IMR-90 (cell line): ENCODE measurements around the gene MLLT10. TPM values are rescaled to one million over a fixed set of nuclear protein-coding genes. Genes with fewer than 3 reads are reported as not detected.

Experiments
- ATAC-seq: fragments of 200-7000 bp; cut with Tn5 transposase; 2 replicates; pipeline ENCODE4 v1.9.1; 2020; ENCODE audit warnings: low read depth, mild to moderate bottlenecking, moderate library complexity
- BruUV-seq: library from RNA; stranded (reverse); fragments of 400-500 nt; replicated peaks from 2 replicates; lab custom pipeline; 2021; lab: Mats Ljungman, UMichigan
- CTCF ChIA-PET: fragments of 300-600 bp; formaldehyde crosslinking; extraction: SDS; loops from one replicate; lab custom pipeline; 2021; ENCODE audit warnings: antibody characterized with exemption; lab: Yijun Ruan, JAX
- POLR2A ChIA-PET: fragments of 300-600 bp; sonication (Branson Sonifier 250); formaldehyde crosslinking; loops from one replicate; lab custom pipeline; 2022; ENCODE audit warnings: antibody characterized with exemption; ENCODE audit not compliant: unreplicated experiment; lab: Charles Lee
- DNase-seq: peaks from one replicate; pipeline ENCODE4 v3.0.0; 2013
- H2AFZ ChIP-seq: replicated peaks from 2 replicates; pipeline ENCODE3; 2013; ENCODE audit warnings: low read length, mild to moderate bottlenecking; ENCODE audit not compliant: poor library complexity
- H2AK5ac ChIP-seq: 2 replicates; pipeline ENCODE4 v1.6.1; 2013; ENCODE audit warnings: low read depth, low read length, inconsistent platforms
- H2AK9ac ChIP-seq: replicated peaks from 2 replicates; pipeline ENCODE3; 2013; ENCODE audit warnings: mild to moderate bottlenecking, low read depth, low read length, moderate library complexity; ENCODE audit not compliant: poor library complexity
- H2BK120ac ChIP-seq: 2 replicates; pipeline ENCODE4 v1.6.1; 2013; ENCODE audit warnings: low read depth, low read length, inconsistent platforms
- H2BK15ac ChIP-seq: 3 replicates; pipeline ENCODE4 v1.6.1; 2013; ENCODE audit warnings: low read depth, low read length, inconsistent platforms
- H2BK20ac ChIP-seq: 2 replicates; pipeline ENCODE4 v1.6.1; 2013; ENCODE audit warnings: low read depth, mild to moderate bottlenecking, inconsistent platforms, low read length, moderate library complexity
- H2BK5ac ChIP-seq: 2 replicates; pipeline ENCODE4 v1.6.1; 2013; ENCODE audit warnings: mild to moderate bottlenecking, low read depth, low read length, inconsistent platforms; ENCODE audit not compliant: poor library complexity, severe bottlenecking
- H3K14ac ChIP-seq: replicated peaks from 2 replicates; pipeline ENCODE4 v1.6.1; 2013; ENCODE audit warnings: low read depth, low read length, inconsistent platforms
- H3K18ac ChIP-seq: 2 replicates; pipeline ENCODE4 v1.6.1; 2013; ENCODE audit warnings: low read depth, low read length, control low read depth
- H3K23ac ChIP-seq: 2 replicates; pipeline ENCODE4 v1.6.1; 2013; ENCODE audit warnings: low read depth, low read length, inconsistent platforms
- H3K27ac ChIP-seq: 2 replicates; pipeline ENCODE4 v1.5.1; 2013; ENCODE audit warnings: mild to moderate bottlenecking, control low read depth, low read length; ENCODE audit not compliant: insufficient read depth
- H3K27me3 ChIP-seq: 2 replicates; pipeline ENCODE4 v1.6.1; 2013; ENCODE audit warnings: low read length; ENCODE audit not compliant: control insufficient read depth, insufficient read depth
- H3K36me3 ChIP-seq: 2 replicates; pipeline ENCODE4 v1.6.1; 2013; ENCODE audit warnings: low read length, mixed read lengths; ENCODE audit not compliant: control insufficient read depth, insufficient read depth
- H3K4ac ChIP-seq: 2 replicates; pipeline ENCODE4 v1.6.1; 2013; ENCODE audit warnings: low read depth, low read length, inconsistent platforms
- H3K4me1 ChIP-seq: 2 replicates; pipeline ENCODE4 v1.6.1; 2013; ENCODE audit warnings: low read length, mixed read lengths; ENCODE audit not compliant: control insufficient read depth, insufficient read depth
- H3K4me2 ChIP-seq: 2 replicates; pipeline ENCODE4 v1.6.1; 2013; ENCODE audit warnings: low read depth, mild to moderate bottlenecking, control low read depth, low read length, moderate library complexity
- H3K4me3 ChIP-seq: 2 replicates; pipeline ENCODE4 v1.5.1; 2013; ENCODE audit warnings: low read depth, mild to moderate bottlenecking, control low read depth, low read length, moderate library complexity; ENCODE audit not compliant: insufficient read depth
- H3K56ac ChIP-seq: 2 replicates; pipeline ENCODE4 v1.6.1; 2013; ENCODE audit warnings: low read length, inconsistent platforms; ENCODE audit not compliant: insufficient read depth; ENCODE audit errors: extremely low read depth
- H3K79me1 ChIP-seq, 2 experiments: 2 replicates each; pipeline ENCODE4 v1.6.1; 2013; ENCODE audit warnings: low read length in 2 of 2, inconsistent platforms in 1 of 2, low read depth in 1 of 2
- H3K9ac ChIP-seq: 2 replicates; pipeline ENCODE4 v1.6.1; 2013; ENCODE audit warnings: low read depth, low read length, control low read depth
- H3K9me1 ChIP-seq: 2 replicates; pipeline ENCODE4 v1.6.1; 2013; ENCODE audit warnings: low read length, inconsistent platforms; ENCODE audit not compliant: insufficient read depth
- H3K9me3 ChIP-seq: 2 replicates; pipeline ENCODE4 v1.6.1; 2013; ENCODE audit warnings: low read length; ENCODE audit not compliant: control insufficient read depth, insufficient read depth
- H4K20me1 ChIP-seq: 2 replicates; pipeline ENCODE4 v1.6.1; 2013; ENCODE audit warnings: low read length, inconsistent platforms; ENCODE audit not compliant: insufficient read depth
- H4K5ac ChIP-seq: 2 replicates; pipeline ENCODE4 v1.6.1; 2013; ENCODE audit warnings: mild to moderate bottlenecking, low read depth, low read length, control low read depth
- H4K8ac ChIP-seq, 2 experiments: 2 replicates each; pipeline ENCODE4 v1.6.1; 2013; ENCODE audit warnings: low read depth in 2 of 2, low read length in 2 of 2, control low read depth in 1 of 2, inconsistent platforms in 1 of 2
- H4K91ac ChIP-seq: 2 replicates; pipeline ENCODE4 v1.6.1; 2013; ENCODE audit warnings: low read depth, low read length, inconsistent platforms; ENCODE audit not compliant: insufficient read depth
- CHD1 ChIP-seq: IDR thresholded peaks from 2 replicates; pipeline ENCODE4 v1.6.1; 2012; ENCODE audit warnings: low read depth, low read length, improper control_type of control experiment
- CTCF ChIP-seq: conservative IDR thresholded peaks from 2 replicates; pipeline ENCODE4 v1.5.1; 2012; ENCODE audit warnings: mild to moderate bottlenecking, low read depth, low read length, improper control_type of control experiment
- ELK1 ChIP-seq: fragments of 150-350 bp; IDR thresholded peaks from 2 replicates; pipeline ENCODE4 v1.6.1; 2016; ENCODE audit warnings: low read depth, mild to moderate bottlenecking, low read length, moderate library complexity, borderline replicate concordance
- FOS ChIP-seq: fragments of 150-350 bp; IDR thresholded peaks from 2 replicates; pipeline ENCODE4 v1.6.1; 2016; ENCODE audit warnings: low read depth, low read length
- MAFK ChIP-seq: IDR thresholded peaks from 2 replicates; pipeline ENCODE4 v1.6.1; 2012; ENCODE audit warnings: low read depth, low read length, improper control_type of control experiment
- MXI1 ChIP-seq: IDR thresholded peaks from 2 replicates; pipeline ENCODE4 v1.6.1; 2012; ENCODE audit warnings: low read depth, mild to moderate bottlenecking, low read length, moderate library complexity, borderline replicate concordance
- NFE2L2 ChIP-seq: fragments of 150-350 bp; IDR thresholded peaks from 2 replicates; pipeline ENCODE4 v1.6.1; 2016; ENCODE audit warnings: low read depth, mild to moderate bottlenecking, low read length
- POLR2A ChIP-seq: IDR thresholded peaks from 2 replicates; pipeline ENCODE4 v1.6.1; 2012; ENCODE audit warnings: mild to moderate bottlenecking, low read depth, low read length
- RAD21 ChIP-seq: IDR thresholded peaks from 2 replicates; pipeline ENCODE4 v1.6.1; 2012; ENCODE audit warnings: low read length, improper control_type of control experiment
- RCOR1 ChIP-seq: IDR thresholded peaks from 2 replicates; pipeline ENCODE4 v1.6.1; 2012; ENCODE audit warnings: mild to moderate bottlenecking, low read length, improper control_type of control experiment; ENCODE audit not compliant: insufficient replicate concordance
- RFX5 ChIP-seq: IDR thresholded peaks from 2 replicates; pipeline ENCODE4 v1.8.0; 2012; ENCODE audit warnings: low read depth, mild to moderate bottlenecking, low read length, moderate library complexity
- SMC3 ChIP-seq: fragments of 150-350 bp; IDR thresholded peaks from 2 replicates; pipeline ENCODE4 v1.6.1; 2016; ENCODE audit warnings: low read depth, mild to moderate bottlenecking, antibody characterized with exemption, low read length, moderate library complexity
- USF2 ChIP-seq: fragments of 150-350 bp; IDR thresholded peaks from 2 replicates; pipeline ENCODE4 v1.6.1; 2017; ENCODE audit warnings: mild to moderate bottlenecking, antibody characterized with exemption, low read length, low read depth
- WGBS, 2 experiments: methylation state at CpG; one replicate each; pipeline versions ENCODE4 v1.1.5 to v1.1.7; 2013; ENCODE audit warnings: missing lambda C conversion rate in 2 of 2; ENCODE audit not compliant: insufficient read length in 1 of 2; ENCODE audit errors: extremely low coverage in 2 of 2; 5-methylcytosine and 5-hydroxymethylcytosine counted together
- dilution Hi-C: fragments of 300-500 bp; cut with HindIII; formaldehyde crosslinking; loops from one replicate; pipeline ENCODE4 v1.14.3; 2018; ENCODE audit warnings: low sequenced_read_pairs; ENCODE audit not compliant: unreplicated experiment
- in situ Hi-C: fragments of 300-500 bp; cut with MboI; formaldehyde crosslinking; loops from 3 replicates; pipeline ENCODE4 v1.14.3; 2019; ENCODE audit warnings: low sequenced_read_pairs, inconsistent platforms, mixed read lengths
- intact Hi-C: fragments of 100-400 bp; cut with micrococcal nuclease; formaldehyde crosslinking; loops from 2 replicates; pipeline ENCODE4 v1.10.0; 2022
- polyA plus RNA-seq, 3 experiments: library from polyadenylated mRNA; depleted of rRNA; stranded (reverse); fragments of >200 nt; gene quantifications; 2 replicates each; pipeline ENCODE4 v1.2.3, GENCODE V29; 2012; ENCODE audit warnings: low replicate concordance in 1 of 3
- total RNA-seq: library from RNA; depleted of rRNA; stranded (reverse); fragments of >200 nt; gene quantifications from 2 replicates; pipeline ENCODE4 v1.2.3, GENCODE V29; 2012

MLLT10 gene
- total and polyA plus RNA-seq, 2 of the 4 experiments (the other 2 are of a cell fraction): 22.5 to 29.0 TPM

DNA sequence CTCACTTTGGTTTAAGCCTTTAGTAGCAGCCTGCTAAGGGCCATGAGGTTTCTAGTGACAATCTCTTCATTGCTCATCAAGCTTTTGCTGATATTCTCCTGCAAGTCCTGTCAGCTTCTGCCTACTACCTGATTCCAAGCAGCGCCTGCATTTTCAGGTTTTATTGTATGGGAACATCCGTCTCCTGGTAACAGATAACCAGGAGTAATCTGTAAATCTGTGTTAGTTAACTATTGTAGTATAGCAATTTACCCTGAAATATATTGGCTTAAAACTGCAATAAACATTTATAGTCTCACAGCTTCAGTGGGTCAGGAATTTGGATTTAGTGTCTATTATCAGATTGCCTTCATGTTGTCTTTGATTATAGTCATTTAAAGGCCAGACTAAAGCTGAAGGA is 94.0 kb downstream of the MLLT10 start:
- CTCF ChIA-PET: no interaction called here

More for the DNA sequence above, 94.0 kb downstream of the MLLT10 start:
- H3K4me3 ChIP-seq: no peak overlapping the region
- H3K56ac ChIP-seq: no peak overlapping the region
- H3K27ac ChIP-seq: no peak overlapping the region
- no peaks in the 10 kb centered on the region for H3K9me3 ChIP-seq
- H3K18ac ChIP-seq: no peak overlapping the region
- H4K8ac ChIP-seq: no peak overlapping the region
- H4K20me1 ChIP-seq: peaks cover 3% of the 10 kb centered on the region
- DNase-seq (no peak), ATAC-seq (no peak)
- H2BK120ac ChIP-seq: no peak overlapping the region
- H3K9me1 ChIP-seq: no peaks in the 10 kb centered on the region
- no peaks in the 10 kb centered on the region for H3K27me3 ChIP-seq
- no peak overlapping the region for H3K14ac ChIP-seq
- H3K4ac ChIP-seq: no peak overlapping the region
- intact Hi-C loops (no loop called here), dilution Hi-C loops (no loop called here), in situ Hi-C loops (no loop called here)
- no TSS peak for BruUV-seq
- no peak overlapping the region for H2BK5ac ChIP-seq
- H2AK5ac ChIP-seq: no peak overlapping the region
- peaks cover 10% of the 10 kb centered on the region for H3K36me3 ChIP-seq
- WGBS, 2 experiments: no CpG with 5 or more reads among the region's 2 CpGs
- no peak overlapping the region for H2AFZ ChIP-seq
- no peak overlapping the region for H3K23ac ChIP-seq
- no peak overlapping the region for H2BK15ac ChIP-seq
- no peak overlapping the region for H4K5ac ChIP-seq
- POLR2A ChIA-PET: no interaction called here
- peaks cover 5% of the 10 kb centered on the region for H3K4me1 ChIP-seq
- peaks cover 34 to 51% of the 10 kb centered on the region in 2 experiments for H3K79me1 ChIP-seq
- H3K4me2 ChIP-seq: no peak overlapping the region
- no peak overlapping the region for H2AK9ac ChIP-seq
- no peak overlapping the region for H2BK20ac ChIP-seq
- H3K9ac ChIP-seq: no peak overlapping the region
- no peak overlapping the region for H4K91ac ChIP-seq
- no peak for TF ChIP-seq SMC3
- TF ChIP-seq RCOR1: no peak
- TF ChIP-seq CHD1: no peak
- no peak for TF ChIP-seq MXI1
- no peak for TF ChIP-seq CTCF
- TF ChIP-seq NFE2L2: no peak
- TF ChIP-seq USF2: no peak
- TF ChIP-seq RFX5: no peak
- no peak for TF ChIP-seq POLR2A
- no peak for TF ChIP-seq ELK1
- TF ChIP-seq RAD21: no peak
- TF ChIP-seq FOS: no peak
- no peak for TF ChIP-seq MAFK
